NK-92 (cell line): ENCODE data around the gene HDHD2.
"Not testable (repeated sequence)": the region's sequence is repeated elsewhere in the genome, so short reads cannot be mapped to it uniquely, and the experiment has no call there.

Source experiments
- DNase-seq: peaks from one replicate; lab custom pipeline; 2025; ENCODE audit not compliant: unreplicated experiment; lab: John Stamatoyannopoulos, UW

HDHD2 gene

DNA sequence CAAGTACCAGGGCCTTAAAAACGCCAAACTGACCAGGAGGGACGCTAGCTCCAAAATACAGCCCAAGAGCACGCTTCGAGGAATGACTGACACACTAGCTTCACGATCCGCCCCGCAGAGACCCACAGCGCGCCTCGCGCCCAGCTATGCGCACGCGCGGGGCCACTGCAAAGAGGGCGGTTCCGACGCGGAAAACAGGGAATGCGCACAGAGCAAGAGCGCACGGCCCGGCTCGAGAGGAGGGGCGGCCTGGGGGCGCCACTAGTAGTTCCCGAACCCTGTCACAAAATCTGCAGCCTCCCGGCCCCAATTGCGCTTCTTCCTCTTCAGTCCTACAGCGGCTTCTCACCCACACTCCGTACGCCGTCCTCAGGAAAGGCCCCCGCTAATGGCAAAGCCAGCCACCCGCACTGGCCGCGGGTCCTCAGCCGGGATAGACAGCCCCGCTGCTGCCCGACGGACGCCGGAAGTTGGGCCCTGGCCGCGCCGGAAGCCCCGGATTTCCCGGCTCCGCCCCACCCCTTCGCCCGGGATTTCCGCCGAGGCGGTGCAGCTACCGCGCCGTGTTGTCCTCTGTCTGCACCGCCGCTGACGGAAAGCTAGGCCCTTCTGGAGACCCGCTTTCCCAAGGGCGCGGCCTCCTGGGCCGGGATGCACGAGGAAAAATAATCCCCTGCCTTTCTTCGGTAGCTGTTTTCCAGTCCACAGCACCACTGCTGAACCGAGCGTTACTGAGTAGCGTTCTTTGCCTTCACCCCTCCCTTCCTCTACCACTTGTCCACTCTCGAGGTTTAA, at the start of gene HDHD2:
Gene HDHD2 (minus strand): TSS at position 472 of the 795 bp plus-strand sequence. CDS start 14,061 bp downstream, outside the sequence.
- DNase-seq = no peak

DNA sequence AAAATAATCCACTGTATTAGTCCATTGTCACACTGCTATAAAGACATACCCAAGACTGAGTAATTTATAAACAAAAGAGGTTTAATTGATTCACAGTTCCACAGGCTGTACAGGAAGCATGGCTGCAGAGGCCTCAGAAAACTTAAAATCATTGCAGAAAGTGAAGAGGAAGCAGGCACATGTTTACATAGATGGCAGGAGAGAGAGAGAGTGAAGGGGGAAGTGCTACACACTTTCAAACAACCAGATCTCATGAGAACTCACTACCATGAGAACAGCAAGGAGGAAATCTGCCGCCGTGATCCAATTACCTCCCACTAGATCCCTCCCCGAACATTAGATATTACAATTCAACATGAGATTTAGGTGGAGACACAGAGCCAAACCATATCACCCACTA, 45.7 kb upstream of the HDHD2 start:
- not testable (repeated sequence) for DNase-seq

DNA sequence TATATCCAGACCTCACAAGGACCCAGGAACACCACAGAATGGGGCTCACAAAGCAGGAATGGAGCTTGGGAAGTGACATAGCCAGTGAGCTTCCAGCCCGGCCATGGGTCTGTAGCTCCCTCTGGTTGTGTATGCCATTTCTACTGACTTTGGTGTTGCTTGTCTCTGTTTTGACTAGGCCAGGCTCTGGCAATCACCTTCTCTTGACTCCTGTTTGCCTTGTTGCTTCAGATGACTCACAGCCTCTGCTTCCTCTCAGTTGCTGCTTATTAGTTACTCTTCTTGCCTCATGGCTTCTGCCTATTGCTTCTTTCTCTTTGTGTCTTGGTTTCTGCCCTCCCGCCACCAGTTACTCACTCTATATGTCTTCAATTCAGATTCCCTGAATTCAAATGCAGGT, 41.7 kb upstream of the HDHD2 start:
- no peak for DNase-seq

GRCh38 chr18:47187721-47188120, 37.4 kb upstream of the HDHD2 start:
- no peak for DNase-seq

GRCh38 chr18:47184419-47185050, 34.2 kb upstream of the HDHD2 start:
- DNase-seq = no peak

- not testable (repeated sequence) for DNase-seq
Measured at GRCh38 chr18:47182156-47182555, 31.9 kb upstream of the HDHD2 start.

GRCh38 chr18:47180765-47181164, 30.5 kb upstream of the HDHD2 start:
- DNase-seq = no peak

DNA sequence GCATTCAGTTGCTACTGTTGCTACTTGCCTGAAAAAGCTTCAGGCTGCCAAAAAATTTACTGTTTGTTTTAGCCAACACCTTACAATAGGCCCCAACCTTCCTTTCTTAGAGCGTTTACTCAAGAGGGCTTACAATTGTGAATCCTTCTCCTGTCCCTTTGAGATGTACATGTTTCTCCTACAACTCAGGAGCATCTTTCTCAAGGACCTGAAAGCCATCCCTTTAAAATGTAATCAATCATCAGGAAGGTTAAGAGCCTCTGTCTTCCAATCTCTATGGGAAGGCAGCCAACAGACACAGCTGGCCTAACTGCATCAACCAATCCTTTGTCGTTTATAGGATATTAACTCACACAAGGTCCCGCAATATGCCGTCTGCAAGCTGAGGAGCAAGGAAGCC, 29.2 kb upstream of the HDHD2 start:
- no peak for DNase-seq

DNA sequence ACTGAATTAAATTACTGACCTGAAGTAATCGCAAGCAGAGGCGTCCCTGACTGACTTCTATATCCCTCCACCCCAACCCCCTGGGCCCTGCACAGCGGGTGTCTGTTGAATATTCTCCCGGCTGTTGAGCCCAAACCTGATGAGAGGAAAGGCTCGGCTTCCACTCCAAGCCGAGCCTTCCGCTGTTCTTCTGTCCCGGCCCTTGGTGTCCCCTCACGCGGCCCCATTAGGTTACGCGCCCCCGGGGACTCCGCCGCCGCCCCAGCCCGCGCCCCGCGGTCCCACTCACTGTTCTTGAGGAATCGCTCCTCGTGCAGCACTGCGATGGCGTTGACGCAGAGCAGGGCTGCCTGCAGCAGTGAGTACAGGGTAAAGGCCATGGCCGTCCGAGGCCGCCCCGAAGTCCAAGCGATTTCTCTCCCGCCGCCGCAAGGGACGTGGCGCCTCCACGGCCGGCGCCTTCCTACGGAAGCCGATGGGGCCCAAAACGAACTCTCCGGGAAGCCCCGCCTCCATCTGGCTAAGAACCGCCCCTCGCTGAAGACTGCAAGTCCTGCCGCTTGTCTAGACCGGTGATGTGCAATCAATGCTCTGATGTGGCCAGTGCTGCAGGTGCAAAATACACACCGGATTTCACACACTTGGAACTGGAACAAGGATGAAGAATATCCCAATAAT, 25.7 kb upstream of the HDHD2 start, which contains the start of gene IER3IP1:
Gene IER3IP1 (minus strand): TSS at position 467 of the 678 bp plus-strand sequence. CDS start 87 bp downstream, at position 380.
- DNase-seq = no peak

- no peak for DNase-seq
Measured at GRCh38 chr18:47175283-47175897, 25.1 kb upstream of the HDHD2 start.

GRCh38 chr18:47174545-47175116, 24.3 kb upstream of the HDHD2 start:
- no peak for DNase-seq

DNA sequence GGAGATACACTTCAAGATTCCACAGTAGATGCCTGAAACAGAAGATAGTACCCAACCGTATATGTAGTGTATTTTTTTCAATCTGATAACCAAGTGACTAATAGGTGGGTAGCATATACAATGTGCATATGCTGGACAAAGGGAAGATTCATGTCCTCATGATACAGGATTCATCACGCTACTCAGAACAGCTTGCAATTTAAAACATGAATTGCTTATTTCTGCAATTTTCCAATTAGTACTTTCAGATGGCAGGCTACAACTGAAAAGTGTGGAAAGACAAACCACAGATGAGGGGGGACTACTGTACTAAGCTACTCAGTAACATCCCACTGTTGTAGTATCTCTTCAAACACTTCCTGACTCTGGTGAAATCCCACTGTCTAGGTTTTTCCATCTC, 22.2 kb upstream of the HDHD2 start:
- no peak for DNase-seq

DNA sequence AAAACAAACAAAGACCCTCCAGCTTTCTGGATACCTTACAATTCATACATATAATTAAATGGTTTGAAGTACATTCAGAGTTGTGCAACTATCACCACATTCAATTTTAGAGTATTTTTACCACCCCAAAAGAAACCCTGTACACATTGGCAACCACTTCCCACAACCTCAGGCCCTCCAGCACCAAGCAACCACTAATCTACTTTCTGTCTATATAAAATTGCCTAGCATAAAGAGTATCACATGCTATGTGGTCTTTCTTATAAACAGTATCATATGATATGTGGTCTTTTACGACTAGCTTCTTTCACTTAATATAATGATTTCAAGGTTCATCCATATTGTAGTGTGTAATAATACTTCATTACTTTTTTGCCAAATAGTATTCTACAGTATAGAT, 18.6 kb upstream of the HDHD2 start:
- no peak for DNase-seq

DNA sequence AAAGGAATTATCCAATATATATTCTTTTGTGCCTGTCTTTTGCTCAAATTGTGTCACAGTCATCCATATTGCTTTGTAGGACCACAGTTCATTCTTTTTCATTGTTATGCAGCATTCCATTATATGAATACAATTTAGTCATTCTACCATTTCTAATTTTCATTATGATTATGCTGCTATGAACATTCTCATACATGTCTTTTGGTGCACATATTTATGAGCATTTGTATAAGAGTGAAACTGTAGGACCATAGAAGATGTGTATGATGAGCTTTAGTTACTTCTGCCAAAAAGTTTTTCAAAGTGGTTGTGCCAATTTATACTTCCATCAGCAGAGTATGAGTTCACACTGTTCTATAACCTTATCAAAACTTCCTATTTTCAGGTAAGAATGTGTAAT, 18.2 kb upstream of the HDHD2 start:
- no peak for DNase-seq

- no peak for DNase-seq
Measured at GRCh38 chr18:47166294-47166693, 16.0 kb upstream of the HDHD2 start.

DNA sequence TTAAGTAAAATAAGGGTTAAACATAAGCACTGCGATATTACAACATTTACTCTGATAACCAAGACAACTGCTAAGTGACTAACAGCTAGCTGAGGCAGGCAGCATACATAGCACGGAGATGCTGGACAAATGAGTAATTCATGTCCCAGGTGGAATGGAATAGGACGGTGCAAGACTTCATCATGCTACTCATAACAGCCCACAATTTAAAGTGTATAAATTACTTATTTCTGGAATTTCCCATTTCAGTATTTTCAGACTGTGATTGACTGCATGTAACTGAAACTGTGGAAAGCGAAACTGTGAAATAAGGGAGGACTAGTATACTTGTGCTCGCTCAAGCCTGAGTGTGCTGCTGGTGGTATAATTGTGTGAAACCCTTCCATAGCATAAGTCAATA, 12.9 kb upstream of the HDHD2 start:
- no peak for DNase-seq

DNA sequence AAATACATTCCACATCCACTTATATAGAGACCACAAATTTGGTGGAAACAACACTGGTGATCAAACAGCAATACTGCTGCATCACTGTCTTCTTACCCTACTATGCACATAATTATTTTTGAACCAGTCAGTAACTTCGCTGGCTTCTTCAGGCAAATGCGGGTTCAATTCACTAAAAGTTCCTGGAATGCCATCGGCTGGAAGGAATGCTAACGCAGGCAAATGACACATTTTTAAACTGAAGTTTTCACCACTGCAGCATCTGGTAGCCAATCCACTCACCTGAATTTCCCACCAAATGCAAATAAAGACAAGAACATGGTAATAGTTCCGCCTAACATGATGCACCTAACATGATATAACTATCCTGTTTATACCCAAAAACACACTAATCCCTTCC, 10.0 kb upstream of the HDHD2 start:
- DNase-seq = no peak

- DNase-seq = not testable (repeated sequence)
Measured at GRCh38 chr18:47158404-47158803, 8.1 kb upstream of the HDHD2 start.

DNA sequence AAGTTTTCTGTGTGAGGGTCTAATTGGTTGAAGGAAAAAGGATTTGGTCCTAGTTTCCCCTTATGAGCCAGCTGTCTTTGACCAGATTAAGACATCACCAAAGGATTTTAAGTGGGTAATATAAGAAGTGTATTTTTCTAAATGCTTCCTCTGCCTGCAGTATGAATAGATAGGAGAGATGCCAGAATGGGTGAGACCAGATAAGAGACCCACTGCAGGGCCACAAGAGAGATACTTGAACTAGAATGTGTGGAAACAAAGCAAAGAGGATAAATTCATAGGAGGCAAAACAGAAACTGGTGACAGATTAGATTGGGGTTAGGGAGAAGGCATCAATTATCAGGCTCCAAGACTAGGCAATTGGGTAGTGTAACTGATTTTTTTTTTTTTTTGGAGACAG, 1.1 kb upstream of the HDHD2 start:
- DNase-seq = no peak

- DNase-seq = no peak
Measured at GRCh38 chr18:47150824-47151366, 595 bp upstream of the HDHD2 start.
